Kidney epithelial cell (primary cell): Measurements from ENCODE around the gene CCDC106. TPM values are rescaled to one million over a fixed set of nuclear protein-coding genes. Genes with fewer than 3 reads are reported as not detected.

Experiments used
- DNase-seq: peaks from one replicate; pipeline ENCODE4 v3.0.0-alpha.2; 2010; ENCODE audit warnings: low read depth
- H3K27me3 ChIP-seq: 2 replicates; pipeline ENCODE4 v1.6.0; 2011; ENCODE audit warnings: low read length; ENCODE audit not compliant: control insufficient read depth, insufficient read depth
- H3K36me3 ChIP-seq: 2 replicates; pipeline ENCODE4 v1.5.1; 2011; ENCODE audit warnings: low read length; ENCODE audit not compliant: control insufficient read depth, insufficient read depth
- H3K4me3 ChIP-seq: 2 replicates; pipeline ENCODE4 v1.5.1; 2011; ENCODE audit warnings: low read depth, mild to moderate bottlenecking, control low read depth, low read length
- CTCF ChIP-seq: IDR thresholded peaks from 2 replicates; pipeline ENCODE4 v1.5.1; 2011; ENCODE audit warnings: mild to moderate bottlenecking, moderate library complexity, low read length, control low read depth, inconsistent platforms; ENCODE audit not compliant: insufficient read depth, poor library complexity, severe bottlenecking
- total RNA-seq: library from RNA; depleted of rRNA; stranded (reverse); fragments of >200 nt; gene quantifications from 2 replicates; pipeline ENCODE4 v1.2.3, GENCODE V29; 2015

CCDC106 gene
- total RNA-seq, 1 donor from 2014 or later, result 12.2 TPM

GRCh38 chr19:55658846-55659459, 10.9 kb downstream of the CCDC106 start:
- H3K36me3 ChIP-seq, result peaks cover 8% of the 10 kb centered on the region
- no peak for DNase-seq
- H3K4me3 ChIP-seq, result no peak overlapping the region
- no peak for TF ChIP-seq CTCF
- H3K27me3 ChIP-seq, result no peaks in the 10 kb centered on the region

DNA sequence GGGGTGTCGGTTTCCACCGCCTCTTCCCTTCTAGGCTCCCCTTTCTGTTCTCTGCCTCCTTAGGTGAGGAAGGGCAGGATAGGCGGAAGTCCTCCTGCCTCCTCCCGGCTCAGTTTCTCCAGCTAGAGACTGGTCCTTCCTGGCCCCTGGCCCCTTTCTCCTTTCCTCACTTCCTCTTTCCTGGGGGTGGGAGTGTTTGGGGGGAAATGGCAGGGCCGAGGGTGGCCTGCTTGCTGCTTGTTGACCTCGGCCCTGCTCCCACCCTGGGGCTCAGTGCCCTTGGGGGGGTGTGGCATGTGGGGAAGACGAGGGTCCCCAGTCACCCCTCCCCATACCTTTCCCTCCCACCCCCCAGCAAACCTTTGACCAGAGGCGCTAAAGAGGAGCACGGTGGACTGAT, 11.8 kb downstream of the CCDC106 start:
- no peak for DNase-seq
- Histone ChIP-seq H3K4me3 (no peak overlapping the region), H3K36me3 (peaks cover 8% of the 10 kb centered on the region), H3K27me3 (no peaks in the 10 kb centered on the region)
- no peak for TF ChIP-seq CTCF

DNA sequence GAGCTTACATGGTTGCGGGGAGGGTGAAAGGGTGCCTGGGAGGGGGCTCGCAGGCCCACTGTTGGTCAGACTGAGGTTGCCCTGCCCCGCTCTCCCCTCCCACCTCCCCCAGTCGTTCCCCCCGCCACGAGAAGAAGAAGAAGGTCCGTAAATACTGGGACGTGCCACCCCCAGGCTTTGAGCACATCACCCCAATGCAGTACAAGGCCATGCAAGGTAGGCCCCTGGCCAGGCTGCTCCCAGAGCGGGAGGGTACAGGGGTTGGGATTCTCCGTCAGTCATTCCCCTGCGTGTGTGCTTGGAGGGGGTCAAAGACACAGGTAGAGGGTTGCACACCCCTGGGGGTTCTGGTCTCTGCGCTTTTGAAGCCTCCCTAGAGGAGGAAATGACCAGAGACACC, 12.4 kb downstream of the CCDC106 start:
- no peak for TF ChIP-seq CTCF
- Histone ChIP-seq H3K4me3 (no peak overlapping the region), H3K27me3 (no peaks in the 10 kb centered on the region), H3K36me3 (peaks cover 8% of the 10 kb centered on the region)
- no peak for DNase-seq

DNA sequence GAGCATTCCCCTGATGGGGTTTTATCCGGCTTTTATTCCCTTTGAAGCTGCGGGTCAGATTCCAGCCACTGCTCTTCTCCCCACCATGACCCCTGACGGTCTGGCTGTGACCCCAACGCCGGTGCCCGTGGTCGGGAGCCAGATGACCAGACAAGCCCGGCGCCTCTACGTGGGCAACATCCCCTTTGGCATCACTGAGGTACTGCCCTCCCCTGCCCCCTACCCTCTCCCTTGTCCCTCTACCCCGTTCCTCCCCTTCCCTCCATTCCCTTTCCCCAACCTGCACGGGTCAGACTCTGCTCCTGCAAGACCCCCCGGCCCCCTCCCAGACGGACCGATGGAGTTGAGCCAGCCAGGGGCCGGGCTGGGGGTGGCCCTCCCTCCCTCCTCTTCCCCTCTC, 13.0 kb downstream of the CCDC106 start:
- H3K4me3 ChIP-seq, result no peak overlapping the region
- no peak for TF ChIP-seq CTCF
- H3K27me3 ChIP-seq, result no peaks in the 10 kb centered on the region
- DNase-seq, result no peak
- peaks cover 8% of the 10 kb centered on the region for H3K36me3 ChIP-seq

GRCh38 chr19:55661826-55662225, 13.8 kb downstream of the CCDC106 start:
- no peak for TF ChIP-seq CTCF
- Histone ChIP-seq H3K36me3 (peaks cover 10% of the 10 kb centered on the region), H3K27me3 (no peaks in the 10 kb centered on the region), H3K4me3 (no peak overlapping the region)
- DNase-seq, result no peak
